PC-3 (cell line): ENCODE results near the gene MARK3. TPM values are rescaled to one million over a fixed set of nuclear protein-coding genes. Genes with fewer than 3 reads are reported as not detected.

ENCODE experiments used
- ATAC-seq: fragments of 200-7000 bp; cut with Tn5 transposase; 2 replicates; pipeline ENCODE4 v1.9.1; 2020; ENCODE audit warnings: mild to moderate bottlenecking, moderate library complexity
- BruUV-seq: library from RNA; stranded (reverse); fragments of 400-500 nt; replicated peaks from 2 replicates; lab custom pipeline; 2021; lab: Mats Ljungman, UMichigan
- CTCF ChIA-PET: fragments of 300-600 bp; sonication (Branson Sonifier 250); formaldehyde crosslinking; loops from one replicate; lab custom pipeline; 2022; ENCODE audit warnings: antibody characterized with exemption; lab: Charles Lee
- POLR2A ChIA-PET: fragments of 300-600 bp; sonication (Branson Sonifier 250); formaldehyde crosslinking; loops from one replicate; lab custom pipeline; 2022; ENCODE audit warnings: antibody characterized with exemption; ENCODE audit not compliant: unreplicated experiment; lab: Charles Lee
- DNase-seq: peaks from one replicate; pipeline ENCODE4 v3.0.0-alpha.2; 2015
- H2AFZ ChIP-seq: fragments of 300-600 bp; sonication (generic); 2 replicates; pipeline ENCODE4 v1.6.0; 2016; ENCODE audit warnings: antibody characterized with exemption, low read length
- H3F3A ChIP-seq: fragments of 300-600 bp; sonication (generic); one replicate; pipeline ENCODE4 v1.6.0; 2017; ENCODE audit warnings: antibody characterized with exemption, low read length, control low read depth, mild to moderate bottlenecking; ENCODE audit not compliant: unreplicated experiment
- H3K27ac ChIP-seq: fragments of 300-600 bp; sonication (generic); 2 replicates; pipeline ENCODE4 v1.5.1; 2016; ENCODE audit warnings: mild to moderate bottlenecking, low read length
- H3K27me3 ChIP-seq: fragments of 300-600 bp; sonication (generic); 2 replicates; pipeline ENCODE4 v1.6.1; 2016; ENCODE audit warnings: low read length, mixed read lengths
- H3K36me3 ChIP-seq: fragments of 300-600 bp; sonication (generic); 2 replicates; pipeline ENCODE4 v1.6.1; 2016; ENCODE audit warnings: low read depth, mixed run types, low read length, mixed read lengths
- H3K4me1 ChIP-seq: fragments of 300-600 bp; sonication (generic); 2 replicates; pipeline ENCODE4 v1.5.1; 2016; ENCODE audit warnings: low read length; ENCODE audit not compliant: insufficient read depth
- H3K4me2 ChIP-seq: fragments of 300-600 bp; sonication (generic); 2 replicates; pipeline ENCODE4 v1.6.0; 2016; ENCODE audit warnings: low read length
- H3K4me3 ChIP-seq: fragments of 300-600 bp; sonication (generic); 2 replicates; pipeline ENCODE4 v1.5.1; 2016; ENCODE audit warnings: mild to moderate bottlenecking, low read length, mixed read lengths
- H3K79me2 ChIP-seq: fragments of 300-600 bp; sonication (generic); 2 replicates; pipeline ENCODE4 v1.6.1; 2017; ENCODE audit warnings: low read length, mixed read lengths
- H3K9ac ChIP-seq: fragments of 300-600 bp; sonication (generic); 2 replicates; pipeline ENCODE4 v1.6.0; 2016; ENCODE audit warnings: mild to moderate bottlenecking, low read length
- H3K9me2 ChIP-seq: fragments of 300-600 bp; sonication (generic); replicated peaks from 2 replicates; pipeline ENCODE4 v1.6.1; 2016; ENCODE audit warnings: mixed run types, low read length, mixed read lengths
- H3K9me3 ChIP-seq: fragments of 300-600 bp; sonication (generic); 2 replicates; pipeline ENCODE4 v1.6.1; 2016; ENCODE audit warnings: low read length, mixed read lengths
- H4K20me1 ChIP-seq: fragments of 300-600 bp; sonication (generic); 2 replicates; pipeline ENCODE4 v1.6.1; 2016; ENCODE audit warnings: low read length, mixed read lengths
- CTCF ChIP-seq: fragments of 300-600 bp; sonication (generic); conservative IDR thresholded peaks from 2 replicates; pipeline ENCODE4 v1.5.1; 2017; ENCODE audit warnings: antibody characterized with exemption, low read depth, mild to moderate bottlenecking, low read length
- EZH2 ChIP-seq: fragments of 300-600 bp; sonication (generic); IDR thresholded peaks from one replicate; pipeline ENCODE4 v1.6.1; 2017; ENCODE audit warnings: antibody characterized with exemption, mild to moderate bottlenecking, low read length; ENCODE audit not compliant: unreplicated experiment
- EZH2phosphoT487 ChIP-seq: fragments of 300-600 bp; sonication (generic); IDR thresholded peaks from 2 replicates; pipeline ENCODE4 v1.6.1; 2018; ENCODE audit warnings: mild to moderate bottlenecking, antibody characterized with exemption, low read length, borderline replicate concordance
- intact Hi-C: fragments of 100-400 bp; cut with micrococcal nuclease; formaldehyde crosslinking; loops from 2 replicates; pipeline ENCODE4 v1.9.0; 2023
- total RNA-seq: library from RNA; depleted of rRNA; stranded (reverse); fragments of >200 nt; gene quantifications from 2 replicates; pipeline ENCODE4 v1.2.3, GENCODE V29; 2014

Gene MARK3
- total RNA-seq, 1 experiment from 2014 or later: 69.9 TPM

GRCh38 chr14:103451401-103451800, 66.2 kb downstream of the MARK3 start:
- Histone ChIP-seq H3K9me2 (no peaks in the 10 kb centered on the region), H2AFZ (no peak overlapping the region), H3K9me3 (no peaks in the 10 kb centered on the region), H3K4me2 (no peak overlapping the region), H3F3A (no peaks in the 10 kb centered on the region), H4K20me1 (peaks cover 10% of the 10 kb centered on the region), H3K36me3 (peaks cover 11% of the 10 kb centered on the region; the same call in 1 of the 2 replicates), H3K4me3 (no peak overlapping the region), H3K79me2 (peaks cover 44% of the 10 kb centered on the region), H3K27ac (no peak overlapping the region), H3K27me3 (no peaks in the 10 kb centered on the region), H3K9ac (no peak overlapping the region), H3K4me1 (no peaks in the 10 kb centered on the region)
- no peak for TF ChIP-seq EZH2phosphoT487
- no peak for TF ChIP-seq EZH2
- TF ChIP-seq CTCF: no peak
- ChIA-PET CTCF (no interaction called here), POLR2A (interaction anchor here (0.6 kb wide), 1 partner anchor 117 kb away, joined by 13 read pairs; the partner anchor contains the start of gene EIF5)
- DNase-seq (no peak), ATAC-seq (no peak)
- no TSS peak for BruUV-seq
- intact Hi-C loops: no loop called here

- Histone ChIP-seq H3K36me3 (peaks cover 21% of the 10 kb centered on the region; the same call in 1 of the 2 replicates), H3K9ac (no peak overlapping the region), H3K4me2 (no peak overlapping the region), H4K20me1 (peaks cover 1% of the 10 kb centered on the region; the same call in 1 of the 2 replicates), H3F3A (no peaks in the 10 kb centered on the region), H3K9me2 (no peaks in the 10 kb centered on the region), H2AFZ (no peak overlapping the region), H3K4me1 (no peaks in the 10 kb centered on the region), H3K79me2 (peaks cover 20% of the 10 kb centered on the region; the same call in 1 of the 2 replicates), H3K9me3 (no peaks in the 10 kb centered on the region), H3K27ac (no peak overlapping the region), H3K27me3 (no peaks in the 10 kb centered on the region), H3K4me3 (no peak overlapping the region)
- DNase-seq (no peak), ATAC-seq (no peak)
- ChIA-PET POLR2A (no interaction called here), CTCF (no interaction called here)
- BruUV-seq: no TSS peak
- intact Hi-C loops: no loop called here
- TF ChIP-seq EZH2phosphoT487: no peak
- TF ChIP-seq EZH2: no peak
- no peak for TF ChIP-seq CTCF
These were observed 68.6 kb downstream of the MARK3 start for GRCh38 chr14:103453791-103454190.

GRCh38 chr14:103456167-103456835, 71.1 kb downstream of the MARK3 start:
- ATAC-seq: no peak
- no peak overlapping the region for H2AFZ ChIP-seq
- ChIA-PET POLR2A (no interaction called here), CTCF (no interaction called here)
- TF ChIP-seq CTCF (no peak), EZH2 (no peak), EZH2phosphoT487 (no peak)
- no peak overlapping the region for H3K4me3 ChIP-seq
- no TSS peak for BruUV-seq
- no peak overlapping the region for H3K9ac ChIP-seq
- H3K27ac ChIP-seq: no peak overlapping the region
- H3K9me3 ChIP-seq: no peaks in the 10 kb centered on the region
- H3K27me3 ChIP-seq: no peaks in the 10 kb centered on the region
- H3F3A ChIP-seq: no peaks in the 10 kb centered on the region
- H3K4me1 ChIP-seq: no peaks in the 10 kb centered on the region
- H3K4me2 ChIP-seq: no peak overlapping the region
- peaks cover 25% of the 10 kb centered on the region; the same call in 1 of the 2 replicates for H3K36me3 ChIP-seq
- intact Hi-C loops: no loop called here
- no peaks in the 10 kb centered on the region for H4K20me1 ChIP-seq
- H3K79me2 ChIP-seq: peaks cover 16% of the 10 kb centered on the region; the same call in 1 of the 2 replicates
- DNase-seq: no peak
- H3K9me2 ChIP-seq: no peaks in the 10 kb centered on the region
